Measurements from ENCODE around the gene GRIP1. TPM values are rescaled to one million over a fixed set of nuclear protein-coding genes. Genes with fewer than 3 reads are reported as not detected.

The GRIP1 gene
- total RNA-seq, 1 donor, result under 0.01 TPM

DNA sequence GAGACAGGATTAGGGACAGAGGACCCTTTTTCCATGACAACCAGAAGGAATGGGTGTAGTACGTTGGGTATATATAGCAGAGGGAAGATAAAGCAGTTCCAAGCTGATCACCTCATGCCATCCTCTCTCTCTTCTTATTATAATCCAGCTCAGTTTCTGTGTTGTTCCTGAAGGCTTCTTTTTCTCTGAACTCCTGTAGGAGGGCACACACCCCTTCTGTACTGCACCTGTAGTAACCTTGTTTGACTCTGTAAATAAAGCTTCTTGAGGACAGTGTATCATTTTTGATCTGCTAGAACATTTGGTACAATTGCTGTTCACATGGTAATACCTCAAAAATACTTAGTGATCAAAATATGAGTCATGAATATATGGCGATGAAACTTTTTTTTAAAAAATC is 343.1 kb downstream of the GRIP1 start:
- peaks cover 5% of the 10 kb centered on the region for H3K4me1 ChIP-seq (ENCODE audit: insufficient read depth, low read length)
- no peaks in the 10 kb centered on the region for H3K27me3 ChIP-seq (ENCODE audit: insufficient read depth, low read length)
- H3K4me3 ChIP-seq (ENCODE audit: insufficient read depth, low read length), result no peak overlapping the region
- no peak for TF ChIP-seq CTCF (IDR thresholded peaks at IDR 0.05; ENCODE audit: extremely low read depth, low read depth, low read length)
- no peaks in the 10 kb centered on the region for H3K36me3 ChIP-seq (ENCODE audit: insufficient read depth, low read length)
- H4K20me1 ChIP-seq (ENCODE audit: insufficient read depth, low read length), result no peaks in the 10 kb centered on the region
- no peak overlapping the region for H3K4me2 ChIP-seq (ENCODE audit: insufficient read depth, low read length)
- H3K27ac ChIP-seq (ENCODE audit: low read depth, low read length), result no peak overlapping the region
- DNase-seq (ENCODE audit: insufficient read length, low spot score, missing footprints), result no peak
- H3K79me2 ChIP-seq (ENCODE audit: insufficient read depth, low read length), result no peaks in the 10 kb centered on the region
- H3K9me3 ChIP-seq (ENCODE audit: low read depth, low read length), result no peaks in the 10 kb centered on the region
- no peak overlapping the region for H2AFZ ChIP-seq (ENCODE audit: low read length)

DNA sequence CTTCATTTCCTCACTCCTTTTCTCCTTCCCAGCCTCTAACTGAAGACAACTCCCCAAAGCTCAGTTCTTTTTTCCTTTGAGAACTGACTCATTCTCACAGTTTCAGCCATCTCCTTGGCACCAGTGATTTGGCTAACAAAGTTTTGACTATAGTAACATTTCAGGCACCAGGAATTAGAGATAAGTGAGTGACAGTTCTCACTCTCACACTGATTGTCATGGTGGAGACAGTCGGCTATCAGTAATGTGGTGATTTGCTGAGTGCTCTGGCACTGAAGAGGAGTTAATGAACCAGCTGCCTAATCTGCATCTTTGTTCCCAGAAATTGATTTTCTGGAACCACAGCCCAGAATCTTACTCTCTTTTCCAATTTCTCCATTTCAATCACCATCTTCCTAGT is 347.1 kb downstream of the GRIP1 start:
- Histone ChIP-seq H3K9me3 (ENCODE audit: low read depth, low read length) (no peaks in the 10 kb centered on the region), H3K4me1 (ENCODE audit: insufficient read depth, low read length) (peaks cover 12% of the 10 kb centered on the region), H3K79me2 (ENCODE audit: insufficient read depth, low read length) (no peaks in the 10 kb centered on the region), H4K20me1 (ENCODE audit: insufficient read depth, low read length) (no peaks in the 10 kb centered on the region), H3K4me2 (ENCODE audit: insufficient read depth, low read length) (no peak overlapping the region), H3K27ac (ENCODE audit: low read depth, low read length) (no peak overlapping the region), H3K4me3 (ENCODE audit: insufficient read depth, low read length) (no peak overlapping the region), H2AFZ (ENCODE audit: low read length) (no peak overlapping the region), H3K36me3 (ENCODE audit: insufficient read depth, low read length) (no peaks in the 10 kb centered on the region), H3K27me3 (ENCODE audit: insufficient read depth, low read length) (no peaks in the 10 kb centered on the region)
- DNase-seq (ENCODE audit: insufficient read length, low spot score, missing footprints), result no peak
- TF ChIP-seq CTCF (IDR thresholded peaks at IDR 0.05; ENCODE audit: extremely low read depth, low read depth, low read length), result no peak

GRCh38 chr12:66331016-66331415 is 347.9 kb downstream of the GRIP1 start:
- H2AFZ ChIP-seq (ENCODE audit: low read length), result no peak overlapping the region
- TF ChIP-seq CTCF (IDR thresholded peaks at IDR 0.05; ENCODE audit: extremely low read depth, low read depth, low read length), result no peak
- H3K4me2 ChIP-seq (ENCODE audit: insufficient read depth, low read length), result no peak overlapping the region
- no peaks in the 10 kb centered on the region for H3K79me2 ChIP-seq (ENCODE audit: insufficient read depth, low read length)
- no peaks in the 10 kb centered on the region for H3K9me3 ChIP-seq (ENCODE audit: low read depth, low read length)
- H3K4me3 ChIP-seq (ENCODE audit: insufficient read depth, low read length), result no peak overlapping the region
- no peaks in the 10 kb centered on the region for H3K36me3 ChIP-seq (ENCODE audit: insufficient read depth, low read length)
- H3K4me1 ChIP-seq (ENCODE audit: insufficient read depth, low read length), result peaks cover 12% of the 10 kb centered on the region
- no peaks in the 10 kb centered on the region for H4K20me1 ChIP-seq (ENCODE audit: insufficient read depth, low read length)
- no peak for DNase-seq (ENCODE audit: insufficient read length, low spot score, missing footprints)
- H3K27ac ChIP-seq (ENCODE audit: low read depth, low read length), result no peak overlapping the region
- H3K27me3 ChIP-seq (ENCODE audit: insufficient read depth, low read length), result no peaks in the 10 kb centered on the region

GRCh38 chr12:66329941-66330340 is 348.9 kb downstream of the GRIP1 start:
- peak; percentile 90 for DNase-seq (ENCODE audit: insufficient read length, low spot score, missing footprints)
- peak overlapping the region; percentile 8 for H3K4me2 ChIP-seq (ENCODE audit: insufficient read depth, low read length)
- H4K20me1 ChIP-seq (ENCODE audit: insufficient read depth, low read length), result no peaks in the 10 kb centered on the region
- no peaks in the 10 kb centered on the region for H3K27me3 ChIP-seq (ENCODE audit: insufficient read depth, low read length)
- H3K4me3 ChIP-seq (ENCODE audit: insufficient read depth, low read length), result no peak overlapping the region
- H3K79me2 ChIP-seq (ENCODE audit: insufficient read depth, low read length), result no peaks in the 10 kb centered on the region
- no peak overlapping the region for H3K27ac ChIP-seq (ENCODE audit: low read depth, low read length)
- H3K36me3 ChIP-seq (ENCODE audit: insufficient read depth, low read length), result no peaks in the 10 kb centered on the region
- no peaks in the 10 kb centered on the region for H3K9me3 ChIP-seq (ENCODE audit: low read depth, low read length)
- TF ChIP-seq CTCF (IDR thresholded peaks at IDR 0.05; ENCODE audit: extremely low read depth, low read depth, low read length), result no peak
- peaks cover 10% of the 10 kb centered on the region for H3K4me1 ChIP-seq (ENCODE audit: insufficient read depth, low read length)
- peak overlapping the region; percentile 8 for H2AFZ ChIP-seq (ENCODE audit: low read length)
